RWPE1 (cell line): ENCODE measurements around the gene SHH.
A peak's percentile ranks its signal among the peaks of the same experiment; 100 is the strongest.

Experiments used
- CTCF ChIA-PET: fragments of 350-600 bp; sonication (Branson Sonifier 250); formaldehyde crosslinking; extraction: SDS; loops from one replicate; lab custom pipeline; 2021; lab: Yijun Ruan, JAX
- POLR2A ChIA-PET: fragments of 400-600 bp; formaldehyde crosslinking; extraction: SDS; loops from one replicate; lab custom pipeline; 2020; ENCODE audit warnings: antibody characterized with exemption; ENCODE audit not compliant: low non-redundant PET; lab: Yijun Ruan, JAX
- DNase-seq: peaks from one replicate; pipeline ENCODE4 v3.0.0; 2012; ENCODE audit warnings: low spot score
- H3K27ac ChIP-seq: fragments of 450-650 bp; 2 replicates; pipeline ENCODE4 v1.5.1; 2017
- TF ChIP-seq, protein P1 (sequence below): fragments of 450-650 bp; conservative IDR thresholded peaks from 2 replicates; pipeline ENCODE4 v1.5.1; 2017; ENCODE audit warnings: low read depth, mild to moderate bottlenecking

The SHH gene

DNA sequence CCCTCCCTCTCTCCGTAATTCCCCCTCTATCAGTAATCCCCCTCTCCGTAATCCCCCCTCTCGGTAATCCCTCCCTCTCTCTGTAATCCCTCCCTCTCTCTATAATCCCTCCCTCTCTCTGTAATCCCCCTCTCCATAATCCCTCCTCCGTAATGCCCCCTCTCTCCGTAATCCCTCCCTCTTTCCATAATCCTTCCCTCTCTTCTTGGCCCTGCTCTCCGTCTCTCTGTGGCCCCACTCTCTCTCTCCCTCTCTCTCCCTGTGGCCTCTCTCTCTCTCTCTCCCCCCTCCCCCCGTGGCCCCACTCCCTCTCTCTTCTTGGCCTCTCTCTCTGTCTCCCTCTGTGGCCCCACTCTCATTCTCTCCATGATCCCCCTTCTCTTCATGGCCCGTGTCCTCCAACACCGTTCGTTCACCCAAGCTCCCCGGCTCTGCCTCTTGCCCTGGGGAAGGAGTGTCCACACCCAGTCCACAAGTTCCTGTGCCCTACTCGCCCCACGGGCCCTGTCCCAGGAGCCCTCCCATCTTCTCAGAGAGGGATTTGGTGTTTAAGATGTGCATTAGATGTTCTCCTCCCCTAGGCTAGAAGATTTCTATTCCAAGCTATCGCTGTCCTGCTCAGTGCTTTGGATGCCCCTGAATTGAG is 19.8 kb downstream of the SHH start:
- DNase-seq = no peak
- CTCF ChIA-PET = no interaction called here
- H3K27ac ChIP-seq = no peak overlapping the region
- TF ChIP-seq, protein P1, sequence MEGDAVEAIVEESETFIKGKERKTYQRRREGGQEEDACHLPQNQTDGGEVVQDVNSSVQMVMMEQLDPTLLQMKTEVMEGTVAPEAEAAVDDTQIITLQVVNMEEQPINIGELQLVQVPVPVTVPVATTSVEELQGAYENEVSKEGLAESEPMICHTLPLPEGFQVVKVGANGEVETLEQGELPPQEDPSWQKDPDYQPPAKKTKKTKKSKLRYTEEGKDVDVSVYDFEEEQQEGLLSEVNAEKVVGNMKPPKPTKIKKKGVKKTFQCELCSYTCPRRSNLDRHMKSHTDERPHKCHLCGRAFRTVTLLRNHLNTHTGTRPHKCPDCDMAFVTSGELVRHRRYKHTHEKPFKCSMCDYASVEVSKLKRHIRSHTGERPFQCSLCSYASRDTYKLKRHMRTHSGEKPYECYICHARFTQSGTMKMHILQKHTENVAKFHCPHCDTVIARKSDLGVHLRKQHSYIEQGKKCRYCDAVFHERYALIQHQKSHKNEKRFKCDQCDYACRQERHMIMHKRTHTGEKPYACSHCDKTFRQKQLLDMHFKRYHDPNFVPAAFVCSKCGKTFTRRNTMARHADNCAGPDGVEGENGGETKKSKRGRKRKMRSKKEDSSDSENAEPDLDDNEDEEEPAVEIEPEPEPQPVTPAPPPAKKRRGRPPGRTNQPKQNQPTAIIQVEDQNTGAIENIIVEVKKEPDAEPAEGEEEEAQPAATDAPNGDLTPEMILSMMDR = no peak
- POLR2A ChIA-PET = no interaction called here

DNA sequence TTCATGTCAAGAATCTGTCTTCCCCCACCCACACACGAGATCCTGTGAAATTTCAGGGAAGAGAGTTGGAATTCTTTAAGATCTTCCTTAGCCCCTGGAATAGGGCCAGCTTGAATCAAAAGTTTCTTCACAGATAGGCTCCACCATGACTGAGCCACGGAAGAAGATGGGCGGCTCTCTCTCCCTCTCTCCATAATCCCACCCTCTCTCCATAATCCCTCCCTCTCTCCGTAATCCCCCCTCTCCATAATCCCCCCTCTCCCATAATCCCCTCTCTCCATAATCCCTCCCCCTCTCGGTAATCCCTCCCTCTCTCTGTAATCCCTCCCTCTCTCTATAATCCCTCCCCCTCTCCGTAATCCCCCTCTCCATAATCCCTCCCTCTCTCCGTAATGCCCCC is 20.4 kb downstream of the SHH start:
- H3K27ac ChIP-seq = no peak overlapping the region
- POLR2A ChIA-PET = no interaction called here
- TF ChIP-seq, protein P1 = no peak
- CTCF ChIA-PET = no interaction called here
- no peak for DNase-seq

DNA sequence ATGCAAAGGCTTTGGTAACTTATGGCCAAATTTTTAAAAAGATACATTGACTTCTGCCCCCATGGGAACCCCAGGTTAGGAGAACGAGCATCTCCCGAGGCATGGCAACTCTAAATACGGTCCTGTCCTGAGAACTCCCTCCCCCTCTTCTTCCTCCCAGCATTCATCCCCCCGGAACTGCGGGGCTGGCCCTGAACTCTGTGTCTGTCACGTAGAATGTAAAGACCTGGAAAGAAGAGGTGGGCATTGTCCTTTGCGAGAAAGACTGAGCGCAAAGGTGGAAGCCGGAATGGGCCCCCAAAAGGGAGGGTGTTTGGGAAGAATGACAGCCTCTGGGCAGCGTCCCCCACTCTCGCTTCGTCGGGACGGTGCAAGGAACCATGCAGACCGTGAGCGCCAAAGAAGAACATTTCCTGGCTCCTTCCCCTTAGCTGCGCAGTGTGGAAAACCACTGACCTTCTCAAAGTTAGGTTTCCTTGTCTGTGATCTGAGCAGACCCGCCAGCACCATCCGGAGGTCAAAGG is 21.0 kb downstream of the SHH start:
- H3K27ac ChIP-seq = no peak overlapping the region
- DNase-seq = no peak
- CTCF ChIA-PET = interaction anchor here (0.6 kb wide), 1 partner anchor 1179 kb away, joined by 3 read pairs; no protein-coding TSS in a partner anchor
- POLR2A ChIA-PET = no interaction called here
- TF ChIP-seq, protein P1 = no peak

DNA sequence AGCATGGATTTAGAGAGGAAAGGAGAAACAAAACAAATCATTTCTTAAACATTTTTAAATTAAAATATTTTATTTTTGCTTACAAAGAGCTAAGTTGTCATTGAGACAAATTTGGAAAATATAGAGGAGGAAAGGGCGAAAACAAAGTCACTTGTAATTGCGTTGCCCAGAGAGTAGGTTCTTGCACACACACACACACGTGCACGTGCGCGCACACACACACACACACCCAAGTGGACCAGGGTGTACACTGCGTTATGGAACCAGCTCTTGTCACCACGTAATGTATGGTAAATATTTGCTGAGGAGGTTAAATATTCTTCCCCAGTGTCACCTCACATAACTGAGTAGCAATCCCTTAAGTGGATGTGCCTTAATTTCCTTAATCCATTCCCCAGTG is 21.6 kb downstream of the SHH start:
- TF ChIP-seq, protein P1 = no peak
- POLR2A ChIA-PET = no interaction called here
- CTCF ChIA-PET = interaction anchor here (0.6 kb wide), 1 partner anchor 1180 kb away, joined by 3 read pairs; no protein-coding TSS in a partner anchor
- no peak for DNase-seq
- no peak overlapping the region for H3K27ac ChIP-seq

DNA sequence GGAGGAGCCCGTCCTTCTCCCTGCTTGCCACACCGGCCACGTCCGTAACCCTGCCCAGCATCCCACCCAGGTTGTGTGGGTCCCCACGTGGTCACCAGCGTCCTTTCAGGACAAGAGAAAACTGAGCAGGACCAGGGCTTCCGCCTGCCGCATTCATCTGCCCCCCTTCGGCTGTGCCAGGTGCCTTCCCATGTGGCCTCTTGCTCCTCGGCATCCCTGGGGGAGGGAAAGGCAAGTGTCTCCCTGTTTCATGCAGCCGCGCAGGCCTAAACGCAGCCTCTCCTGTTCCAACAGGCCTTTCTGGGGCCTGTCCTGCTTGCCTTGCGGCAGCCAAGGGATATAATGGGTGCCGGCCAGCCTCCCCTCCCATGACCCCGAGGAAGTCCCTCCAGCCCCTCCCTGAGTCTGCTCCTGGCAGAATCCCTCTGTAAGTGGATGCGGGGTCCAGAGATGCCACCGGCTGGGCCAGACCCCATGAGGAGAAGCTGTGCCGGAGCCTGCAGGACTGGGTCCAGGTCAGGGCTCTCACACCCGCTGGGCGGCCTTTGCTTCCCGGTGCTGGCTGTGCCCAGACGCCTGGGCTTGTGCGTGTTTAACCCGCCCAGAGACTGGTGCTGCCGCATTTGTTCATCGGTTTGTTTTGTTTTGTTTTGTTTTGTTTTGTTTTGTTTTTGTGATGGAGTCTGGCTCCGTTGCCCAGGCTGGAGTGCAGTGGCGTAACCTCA is 23.1 kb downstream of the SHH start:
- ChIA-PET CTCF (no interaction called here), POLR2A (no interaction called here)
- DNase-seq = peak; percentile 55
- TF ChIP-seq, protein P1 = no peak
- H3K27ac ChIP-seq = peak overlapping the region; percentile 69

DNA sequence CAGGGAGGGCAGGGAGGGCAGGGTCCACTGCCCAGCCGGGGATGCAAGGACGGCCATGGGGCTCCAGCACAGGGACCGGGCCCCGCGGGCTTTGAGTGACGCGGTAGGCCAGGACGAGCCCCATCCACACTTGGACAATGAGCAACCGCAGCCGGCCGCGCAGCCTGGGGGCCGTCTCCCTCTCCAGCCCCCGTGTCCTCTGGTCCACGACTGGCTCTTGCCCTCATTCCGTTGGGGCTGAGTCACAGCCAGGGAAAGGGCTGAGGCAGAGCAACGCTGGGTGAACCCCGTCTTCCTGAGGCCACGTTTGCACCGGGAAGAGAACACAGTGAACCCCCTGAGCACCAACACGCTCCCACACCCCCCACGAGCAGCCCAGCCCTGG is 23.7 kb downstream of the SHH start:
- peak; percentile 70 for DNase-seq
- ChIA-PET POLR2A (no interaction called here), CTCF (no interaction called here)
- H3K27ac ChIP-seq = peak overlapping the region; percentile 69
- TF ChIP-seq, protein P1 = no peak
